Heart left ventricle (tissue), 16 donors: Measurements from ENCODE around the gene SLC9A9. TPM values are rescaled to one million over a fixed set of nuclear protein-coding genes. Genes with fewer than 3 reads are reported as not detected.

Experiments
- ATAC-seq, 4 donors: fragments of 200-7000 bp; cut with Tn5 transposase; one replicate each; pipeline ENCODE4 v1.9.1; 2020 to 2022; ENCODE audit warnings: moderate library complexity in 4 of 4, mild to moderate bottlenecking in 3 of 4, moderate number of reproducible peaks in 1 of 4
- DNase-seq, 5 donors: peaks; one replicate each; pipeline ENCODE4 v3.0.0-alpha.2; 2020
- H3K27ac ChIP-seq, 12 donors: fragments of 200-600 bp; sonication (generic) in 4 of 12; one replicate each; pipeline versions ENCODE4 v1.5.0 to v1.8.0; 2016 to 2022; ENCODE audit warnings: mild to moderate bottlenecking in 2 of 12
- H3K27me3 ChIP-seq, 9 donors: fragments of 200-600 bp; sonication (generic) in 2 of 9; one replicate each; pipeline versions ENCODE4 v1.5.1 to v1.8.0; 2016 to 2022; ENCODE audit warnings: mild to moderate bottlenecking in 3 of 9
- H3K36me3 ChIP-seq, 9 donors: fragments of 200-600 bp; sonication (generic) in 2 of 9; one replicate each; pipeline versions ENCODE4 v1.5.0 to v1.8.0; 2018 to 2022; ENCODE audit warnings: mild to moderate bottlenecking in 2 of 9
- H3K4me1 ChIP-seq, 12 donors: fragments of 200-600 bp; sonication (generic) in 4 of 12; one replicate each; pipeline versions ENCODE4 v1.5.0 to v1.8.0; 2016 to 2022; ENCODE audit warnings: mild to moderate bottlenecking in 3 of 12
- H3K4me3 ChIP-seq, 12 donors: fragments of 200-600 bp; sonication (generic) in 4 of 12; one replicate each; pipeline versions ENCODE4 v1.5.0 to v1.8.0; 2017 to 2022; ENCODE audit warnings: mild to moderate bottlenecking in 9 of 12, moderate library complexity in 4 of 12
- H3K9me3 ChIP-seq, 12 donors: fragments of 200-600 bp; sonication (generic) in 4 of 12; one replicate each; pipeline versions ENCODE4 v1.5.0 to v1.8.0; 2016 to 2022; ENCODE audit warnings: mild to moderate bottlenecking in 1 of 12
- CTCF ChIP-seq, 12 donors: fragments of 200-600 bp; sonication (generic) in 4 of 12; IDR thresholded peaks; one replicate each; pipeline versions ENCODE4 v1.5.0 to v1.8.0; 2018 to 2022; ENCODE audit warnings: antibody characterized with exemption in 12 of 12, mild to moderate bottlenecking in 5 of 12
- POLR2A ChIP-seq, 2 donors: fragments of 450-650 bp; IDR thresholded peaks; one replicate each; pipeline ENCODE4 v1.6.1; 2017; ENCODE audit warnings: antibody characterized with exemption in 2 of 2, mild to moderate bottlenecking in 2 of 2, moderate library complexity in 2 of 2
- WGBS, 4 donors: extraction: QIAGEN DNeasy Blood & Tissue Kit in 2 of 4; methylation state at CpG; one replicate each; pipeline versions ENCODE4 v1.1.5 to v1.1.7; 2013 to 2018; 5-methylcytosine and 5-hydroxymethylcytosine counted together
- intact Hi-C, 10 donors: fragments of 100-400 bp; cut with DNase I; formaldehyde crosslinking; loops; one replicate each; pipeline versions ENCODE4 v1.11.1 to v1.14.2; 2022
- polyA plus RNA-seq, 2 donors: library from polyadenylated mRNA; stranded (reverse); fragments of 200-250 nt; gene quantifications; one replicate each; pipeline ENCODE4 v1.2.3, GENCODE V29; 2013
- total RNA-seq, 9 donors: library from RNA; depleted of rRNA in 2 of 9; stranded (reverse); fragments of >200 nt in 2 of 9; fragmentation: NEBNext Ultra II Directional in 3 of 9; extraction: Animal tissue kit (Norgen Biotek cat#: 25700) in 3 of 9; gene quantifications; one replicate each; pipeline versions ENCODE4 v1.1.0 to v1.2.4, GENCODE V29; 2016 to 2023
- donor health status: ischemic (EF 13 %, LVEDD 7.1; RV severe dilation, severe dysfunction).
- donor health status: healthy with polysubstance abuse.
- donor health status: DM: no; HTN: yes; CAD: no.
- donor health status: DM: no; HTN: no; CAD: no.
- donor health status: ischemic (EF 25% LVEDD 6.9; RV normal size, moderate dysfunction).
- donor health status: ischemic (EF 25% LVEDD 5.7; RV mildly dilated, moderate dysfunction).
- donor health status: healthy.
- donor health status: DM: yes; HTN: yes; CAD: no.
- donor health status: ischemic (EF 35%, LVEDD 5.7; RV mildly dilated, moderate dysfunction).
- donor health status: nonischemic (EF 11% LVEDD 7.7; RV severe dilation, severe dysfunction).
- donor health status: DM: yes; HTN: yes; CAD: no.
- donor health status: PGD.
- donor health status: ischemic (EF 29% LVEDD 5.4; RV normal size, mild dysfunction).
- donor health status: nonischemic (EF 23%, LVEDD 6.1; RV moderate dilation, normal function).

SLC9A9 gene
- total and polyA plus RNA-seq, 11 donors: 0.76 to 17.5 (median 3.3) TPM

DNA sequence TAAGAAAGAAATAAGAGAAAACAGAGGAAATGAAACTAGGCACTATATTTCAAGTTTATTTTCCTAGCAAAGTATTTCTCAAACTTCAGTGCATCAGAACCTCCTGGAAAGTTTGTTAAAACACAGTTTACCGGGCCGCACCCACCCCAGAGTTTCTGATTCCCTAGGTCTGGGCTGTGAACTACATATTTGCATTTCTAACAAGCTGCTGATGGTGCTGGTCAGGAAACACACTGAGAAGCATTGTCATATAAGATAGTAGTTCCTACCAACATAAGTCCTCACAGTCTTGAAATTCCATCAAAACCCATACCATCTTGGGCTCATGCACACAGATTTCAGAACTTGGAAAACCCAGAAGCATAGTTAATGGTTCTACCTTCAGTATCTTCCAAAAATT, 8.3 kb downstream of the SLC9A9 start:
- 71 to 82% (median 71%) methylated on average over 2 of the region's 2 CpGs for WGBS, 4 donors
- ATAC-seq (no peak), DNase-seq (no peak)
- Histone ChIP-seq H3K27ac (no peak overlapping the region), H3K4me1 (peaks cover 0 to 54% (median 0%) of the 10 kb centered on the region in 12 donors), H3K9me3 (no peaks in the 10 kb centered on the region), H3K36me3 (no peaks in the 10 kb centered on the region), H3K27me3 (no peaks in the 10 kb centered on the region), H3K4me3 (no peak overlapping the region)
- TF ChIP-seq POLR2A (IDR thresholded peaks at IDR 0.05) (no peak), CTCF (IDR thresholded peaks at IDR 0.05) (no peak)
- intact Hi-C loops: no loop called here

GRCh38 chr3:143837076-143837475, 11.2 kb downstream of the SLC9A9 start:
- WGBS, 4 donors: 90 to 97% (median 95%) methylated on average over 1 of the region's 1 CpG
- peaks cover 0 to 40% (median 0%) of the 10 kb centered on the region in 12 donors for H3K4me1 ChIP-seq
- TF ChIP-seq CTCF (IDR thresholded peaks at IDR 0.05): no peak
- TF ChIP-seq POLR2A (IDR thresholded peaks at IDR 0.05): no peak
- H3K27me3 ChIP-seq: no peaks in the 10 kb centered on the region
- intact Hi-C loops: no loop called here
- DNase-seq (no peak), ATAC-seq (no peak)
- no peaks in the 10 kb centered on the region for H3K9me3 ChIP-seq
- H3K27ac ChIP-seq: no peak overlapping the region
- no peak overlapping the region for H3K4me3 ChIP-seq
- no peaks in the 10 kb centered on the region for H3K36me3 ChIP-seq

DNA sequence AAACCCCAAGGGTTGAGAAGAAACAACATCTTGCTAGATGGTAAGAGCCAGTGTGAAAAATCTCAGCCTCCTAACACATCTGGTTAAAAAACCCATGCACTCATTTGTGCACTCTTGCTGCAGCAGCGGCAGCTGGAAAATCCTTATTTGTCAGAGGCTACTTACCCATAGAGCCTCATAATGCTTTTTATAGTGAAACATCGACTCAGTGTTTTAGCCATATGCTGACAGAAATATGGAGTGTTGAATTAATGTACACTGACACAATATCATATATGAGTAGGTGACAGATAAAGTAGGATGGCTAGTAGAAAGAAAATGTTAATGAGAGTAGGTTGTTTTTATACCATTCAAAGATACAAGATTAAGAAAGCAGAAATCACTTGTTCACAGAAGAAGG, 13.0 kb downstream of the SLC9A9 start:
- no peak overlapping the region for H3K4me3 ChIP-seq
- 75 to 87% (median 79%) methylated on average over 2 of the region's 2 CpGs for WGBS, 4 donors
- ATAC-seq: no peak
- peaks cover 0 to 49% (median 3%) of the 10 kb centered on the region in 12 donors for H3K4me1 ChIP-seq
- H3K9me3 ChIP-seq: no peaks in the 10 kb centered on the region
- intact Hi-C loops: no loop called here
- H3K27ac ChIP-seq: no peak overlapping the region
- no peaks in the 10 kb centered on the region for H3K27me3 ChIP-seq
- TF ChIP-seq CTCF (IDR thresholded peaks at IDR 0.05) (no peak), POLR2A (IDR thresholded peaks at IDR 0.05) (no peak)
- H3K36me3 ChIP-seq: no peaks in the 10 kb centered on the region
- DNase-seq: no peak

DNA sequence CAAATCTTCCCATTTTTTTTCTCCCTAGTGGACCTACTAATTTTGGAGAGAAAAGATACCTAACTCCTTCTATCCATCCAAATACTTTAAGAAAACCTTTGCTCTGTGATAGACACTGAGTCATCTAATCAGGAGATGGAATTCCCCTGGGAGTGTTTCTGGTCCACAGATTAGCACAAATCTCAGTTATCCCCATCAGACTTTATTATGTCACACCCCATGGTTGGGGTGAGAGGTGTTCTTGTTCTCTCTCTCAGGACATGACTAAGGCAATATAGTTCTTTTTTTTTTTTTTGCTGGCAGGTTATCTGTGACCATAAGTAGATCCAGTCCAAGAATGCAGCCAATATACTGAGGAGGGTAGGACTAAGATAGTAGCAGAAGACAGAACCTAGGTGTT, 15.8 kb downstream of the SLC9A9 start:
- no peak for TF ChIP-seq POLR2A (IDR thresholded peaks at IDR 0.05)
- TF ChIP-seq CTCF (IDR thresholded peaks at IDR 0.05): no peak
- Histone ChIP-seq H3K4me1 (peaks cover 0 to 35% (median 3%) of the 10 kb centered on the region in 12 donors), H3K27ac (peak overlapping the region in 1 of 12 donors; percentile 64), H3K4me3 (no peak overlapping the region), H3K9me3 (no peaks in the 10 kb centered on the region), H3K36me3 (peaks cover 0 to 3% (median 0%) of the 10 kb centered on the region in 9 donors), H3K27me3 (no peaks in the 10 kb centered on the region)
- intact Hi-C loops: no loop called here
- DNase-seq (no peak), ATAC-seq (no peak)
